ENCODE results near the gene LARP4B. TPM values are rescaled to one million over a fixed set of nuclear protein-coding genes. Genes with fewer than 3 reads are reported as not detected.

LARP4B gene
- total RNA-seq, 1 experiment from 2014 or later, result 31.3 TPM

DNA sequence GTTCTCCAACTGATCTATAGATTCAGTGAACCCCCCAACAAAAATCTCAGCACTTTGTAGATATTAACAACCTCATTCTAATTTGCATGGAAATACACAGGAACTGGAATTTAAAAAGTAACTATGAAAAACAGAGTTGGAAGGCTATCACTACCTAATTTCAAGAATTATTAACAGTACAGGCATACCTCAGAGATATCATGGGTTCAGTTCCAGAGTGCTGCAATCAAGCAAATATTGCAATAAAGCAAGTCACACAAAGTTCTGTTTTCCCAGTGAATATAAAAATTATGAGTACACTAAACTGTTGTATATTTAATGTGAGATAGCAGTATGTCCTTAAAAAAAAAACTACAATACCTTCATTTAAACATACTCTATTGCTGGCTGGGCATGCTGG is 78.5 kb downstream of the LARP4B start:
- DNase-seq, result no peak
- Histone ChIP-seq H3K27me3 (ENCODE audit: control insufficient read depth, insufficient read depth, low read length) (no peaks in the 10 kb centered on the region), H3K36me3 (replicated peaks; ENCODE audit: control insufficient read depth, insufficient read depth, low read length) (no peaks in the 10 kb centered on the region), H3K4me3 (ENCODE audit: insufficient read depth, low read depth, low read length) (no peak overlapping the region)

DNA sequence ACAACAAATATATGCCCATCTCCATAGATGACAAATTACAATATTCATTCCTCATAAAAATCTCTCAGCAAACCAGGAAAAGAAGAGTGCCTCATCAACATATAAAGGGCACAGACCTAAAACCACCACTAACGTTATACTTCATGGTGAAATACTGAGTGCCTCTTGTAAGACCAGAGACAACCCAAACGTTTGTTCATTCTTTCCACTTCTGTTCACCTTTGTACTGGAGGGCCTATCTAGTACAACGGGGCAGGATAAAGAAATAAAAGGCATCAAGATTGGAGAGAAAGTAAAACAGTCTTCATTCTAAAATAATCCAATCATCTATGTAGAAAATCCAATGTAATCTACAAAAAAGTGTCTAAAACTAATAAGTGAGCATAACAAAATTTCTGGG is 79.1 kb downstream of the LARP4B start:
- H3K36me3 ChIP-seq (replicated peaks; ENCODE audit: control insufficient read depth, insufficient read depth, low read length), result no peaks in the 10 kb centered on the region
- no peaks in the 10 kb centered on the region for H3K27me3 ChIP-seq (ENCODE audit: control insufficient read depth, insufficient read depth, low read length)
- H3K4me3 ChIP-seq (ENCODE audit: insufficient read depth, low read depth, low read length), result no peak overlapping the region
- no peak for DNase-seq

DNA sequence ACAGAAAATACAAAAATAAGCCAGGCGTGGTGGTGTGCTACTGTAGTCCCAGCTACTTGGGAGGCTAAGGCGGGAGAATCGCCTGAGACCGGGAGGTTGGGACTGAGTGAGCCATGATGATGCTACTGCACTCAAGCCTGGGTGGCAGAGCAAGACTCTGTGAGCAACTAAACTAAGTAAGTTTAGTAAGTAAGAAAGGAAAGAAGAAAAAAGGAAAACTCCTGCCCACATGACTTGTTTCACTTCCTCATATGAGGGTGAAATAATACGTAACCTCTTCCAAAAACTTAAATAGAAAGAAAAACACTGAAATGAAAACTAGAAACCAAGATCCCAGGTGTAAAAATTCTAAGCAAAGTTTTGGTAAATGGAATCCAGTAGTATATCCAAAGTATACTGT is 79.6 kb downstream of the LARP4B start:
- Histone ChIP-seq H3K36me3 (replicated peaks; ENCODE audit: control insufficient read depth, insufficient read depth, low read length) (peaks cover under 1% of the 10 kb centered on the region), H3K4me3 (ENCODE audit: insufficient read depth, low read depth, low read length) (no peak overlapping the region), H3K27me3 (ENCODE audit: control insufficient read depth, insufficient read depth, low read length) (no peaks in the 10 kb centered on the region)
- DNase-seq, result no peak

DNA sequence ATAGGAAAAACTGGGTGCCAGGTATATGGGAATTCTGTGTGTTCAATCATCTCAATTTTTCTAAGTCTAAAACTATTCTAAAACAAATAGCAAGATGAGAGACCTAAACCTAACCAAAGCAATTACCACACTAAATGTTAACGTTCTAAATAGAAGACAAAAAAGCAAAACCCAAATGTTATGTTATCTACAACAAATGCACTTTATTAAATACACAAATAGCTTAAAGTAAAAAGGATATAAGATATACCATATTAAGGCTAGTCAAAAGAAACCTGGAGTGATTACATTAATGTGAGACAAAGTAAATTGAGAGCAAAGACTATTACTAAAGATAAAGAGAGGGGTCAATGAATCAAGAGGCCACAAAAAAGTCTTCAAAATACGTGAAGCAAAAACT is 81.4 kb downstream of the LARP4B start:
- Histone ChIP-seq H3K36me3 (replicated peaks; ENCODE audit: control insufficient read depth, insufficient read depth, low read length) (peaks cover 2% of the 10 kb centered on the region), H3K4me3 (ENCODE audit: insufficient read depth, low read depth, low read length) (no peak overlapping the region), H3K27me3 (ENCODE audit: control insufficient read depth, insufficient read depth, low read length) (no peaks in the 10 kb centered on the region)
- no peak for DNase-seq

DNA sequence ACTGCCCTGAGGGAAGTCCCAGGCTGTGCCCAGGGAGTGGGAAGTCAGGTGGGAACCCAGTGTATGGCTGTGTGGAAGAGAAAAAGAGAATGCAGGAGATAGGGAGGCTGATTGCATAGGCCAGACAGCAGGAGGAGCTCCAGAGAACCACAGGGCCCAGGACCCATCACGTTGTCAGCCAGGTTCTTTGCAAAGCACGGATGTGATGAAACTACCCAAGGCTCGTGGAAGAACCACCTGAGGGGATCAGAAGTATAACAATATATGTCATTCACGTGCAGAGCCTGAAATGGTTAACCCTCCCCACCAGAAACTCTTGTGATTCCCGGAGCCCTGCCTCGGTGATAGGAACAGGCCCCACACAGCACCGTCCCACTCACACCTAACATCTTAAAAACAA is 83.6 kb downstream of the LARP4B start:
- Histone ChIP-seq H3K36me3 (replicated peaks; ENCODE audit: control insufficient read depth, insufficient read depth, low read length) (peaks cover 4% of the 10 kb centered on the region), H3K4me3 (ENCODE audit: insufficient read depth, low read depth, low read length) (no peak overlapping the region), H3K27me3 (ENCODE audit: control insufficient read depth, insufficient read depth, low read length) (no peaks in the 10 kb centered on the region)
- DNase-seq, result peak; percentile 51

DNA sequence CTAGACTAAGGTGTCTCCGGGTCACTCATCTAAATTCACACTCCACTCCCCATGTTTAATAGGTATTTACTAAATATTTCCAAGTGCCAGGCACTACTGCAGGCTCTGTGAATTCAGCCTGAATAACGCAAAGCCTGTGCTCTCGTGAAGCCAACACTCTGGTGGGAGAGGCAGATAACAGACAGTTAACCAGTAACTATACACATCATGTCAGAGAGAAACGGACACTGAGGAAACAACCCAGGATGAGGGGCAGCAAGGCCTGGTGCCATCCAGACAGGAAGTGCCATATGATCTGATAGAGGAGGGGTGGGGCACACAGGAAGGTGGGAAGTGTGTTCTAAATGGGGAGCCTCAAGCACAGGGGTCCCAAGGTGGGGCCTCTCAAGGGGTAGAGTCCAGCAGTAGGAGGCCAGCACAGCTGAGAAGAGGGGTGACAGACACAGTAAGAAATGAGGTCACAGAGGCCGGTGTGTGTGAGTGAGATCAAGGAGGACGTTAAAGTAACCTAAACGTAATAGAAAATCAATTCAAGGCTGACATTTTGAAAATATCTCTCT is 85.3 kb downstream of the LARP4B start:
- H3K27me3 ChIP-seq (ENCODE audit: control insufficient read depth, insufficient read depth, low read length), result no peaks in the 10 kb centered on the region
- no peak for DNase-seq
- H3K36me3 ChIP-seq (replicated peaks; ENCODE audit: control insufficient read depth, insufficient read depth, low read length), result peaks cover 7% of the 10 kb centered on the region
- no peak overlapping the region for H3K4me3 ChIP-seq (ENCODE audit: insufficient read depth, low read depth, low read length)

DNA sequence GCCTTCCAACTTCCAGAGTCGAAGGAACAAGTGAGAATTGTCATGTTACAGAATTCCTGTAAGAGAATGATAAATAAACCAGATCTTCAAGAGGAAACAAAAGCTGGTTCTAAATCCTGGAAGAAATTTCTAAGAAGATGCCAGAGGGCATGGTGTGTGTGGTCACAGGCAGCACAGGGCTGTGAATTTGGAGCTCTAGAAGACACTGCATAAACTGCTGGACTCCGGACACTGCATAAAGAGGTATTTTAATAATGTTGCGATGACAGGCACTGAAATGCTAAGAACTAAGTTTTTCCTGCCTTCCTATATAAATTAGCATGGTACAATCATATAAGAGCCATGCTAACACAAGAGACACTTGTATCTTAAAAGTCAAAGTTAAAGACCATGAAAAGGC is 86.0 kb downstream of the LARP4B start:
- peaks cover 7% of the 10 kb centered on the region for H3K36me3 ChIP-seq (replicated peaks; ENCODE audit: control insufficient read depth, insufficient read depth, low read length)
- no peak overlapping the region for H3K4me3 ChIP-seq (ENCODE audit: insufficient read depth, low read depth, low read length)
- no peaks in the 10 kb centered on the region for H3K27me3 ChIP-seq (ENCODE audit: control insufficient read depth, insufficient read depth, low read length)
- DNase-seq, result no peak

DNA sequence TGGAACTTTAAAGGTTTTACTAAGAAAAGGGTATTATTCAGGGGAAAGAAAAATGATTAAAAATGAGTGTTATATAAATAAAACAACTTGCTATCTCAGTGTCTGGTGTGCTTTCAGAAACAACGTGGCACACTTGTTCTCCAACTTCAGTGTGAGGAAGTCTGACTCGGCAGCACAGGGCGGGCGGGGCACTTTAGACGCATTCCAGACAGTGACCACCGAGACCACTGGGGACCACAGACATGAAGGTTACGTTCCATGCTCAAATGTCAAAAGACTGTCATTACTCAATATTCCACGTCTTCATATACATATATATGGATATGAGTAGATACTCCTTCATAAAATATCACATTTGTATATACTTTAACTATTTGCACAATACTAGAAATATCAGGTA is 87.0 kb downstream of the LARP4B start:
- H3K27me3 ChIP-seq (ENCODE audit: control insufficient read depth, insufficient read depth, low read length), result no peaks in the 10 kb centered on the region
- no peak for DNase-seq
- no peak overlapping the region for H3K4me3 ChIP-seq (ENCODE audit: insufficient read depth, low read depth, low read length)
- peaks cover 10% of the 10 kb centered on the region for H3K36me3 ChIP-seq (replicated peaks; ENCODE audit: control insufficient read depth, insufficient read depth, low read length)

DNA sequence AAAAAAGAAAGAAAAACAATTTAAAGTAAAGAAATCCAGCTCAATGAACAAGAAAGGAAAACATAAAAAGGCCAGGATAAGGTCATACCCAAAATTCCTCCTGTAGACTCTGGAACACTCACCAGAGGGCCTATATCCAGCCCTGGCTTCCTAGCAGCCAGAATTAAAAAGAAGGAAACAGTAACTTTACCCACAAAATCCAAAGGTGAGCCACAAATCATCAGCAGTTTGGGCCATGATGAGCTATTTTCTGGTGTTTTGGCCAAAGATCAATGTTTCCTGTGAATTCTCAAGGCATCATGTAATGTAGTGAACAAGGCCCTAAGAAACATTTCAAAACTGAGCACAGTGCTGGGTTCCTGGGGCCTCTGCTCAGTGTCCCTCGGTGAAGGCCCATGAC is 87.8 kb downstream of the LARP4B start:
- Histone ChIP-seq H3K27me3 (ENCODE audit: control insufficient read depth, insufficient read depth, low read length) (no peaks in the 10 kb centered on the region), H3K36me3 (replicated peaks; ENCODE audit: control insufficient read depth, insufficient read depth, low read length) (peaks cover 12% of the 10 kb centered on the region), H3K4me3 (ENCODE audit: insufficient read depth, low read depth, low read length) (no peak overlapping the region)
- no peak for DNase-seq

DNA sequence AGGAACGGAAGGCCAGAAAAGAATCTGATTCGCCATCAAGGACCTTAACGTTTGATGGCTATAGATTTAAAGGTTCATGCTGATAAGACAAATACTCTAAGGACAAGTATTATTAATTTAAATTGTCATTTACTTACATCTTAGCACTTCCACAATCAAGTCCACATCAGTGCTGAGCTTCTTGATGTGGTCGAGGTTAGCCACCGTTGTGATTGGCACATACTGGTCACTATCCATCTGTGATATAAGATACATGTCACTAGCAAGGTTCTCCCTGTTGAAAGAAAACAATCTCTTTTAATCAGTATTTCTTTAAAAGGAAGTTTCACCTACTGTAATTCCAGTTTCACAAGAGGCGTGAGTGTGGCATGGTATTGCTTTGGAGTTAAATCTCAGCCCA is 88.7 kb downstream of the LARP4B start:
- Histone ChIP-seq H3K27me3 (ENCODE audit: control insufficient read depth, insufficient read depth, low read length) (no peaks in the 10 kb centered on the region), H3K36me3 (replicated peaks; ENCODE audit: control insufficient read depth, insufficient read depth, low read length) (peaks cover 12% of the 10 kb centered on the region), H3K4me3 (ENCODE audit: insufficient read depth, low read depth, low read length) (no peak overlapping the region)
- DNase-seq, result no peak

DNA sequence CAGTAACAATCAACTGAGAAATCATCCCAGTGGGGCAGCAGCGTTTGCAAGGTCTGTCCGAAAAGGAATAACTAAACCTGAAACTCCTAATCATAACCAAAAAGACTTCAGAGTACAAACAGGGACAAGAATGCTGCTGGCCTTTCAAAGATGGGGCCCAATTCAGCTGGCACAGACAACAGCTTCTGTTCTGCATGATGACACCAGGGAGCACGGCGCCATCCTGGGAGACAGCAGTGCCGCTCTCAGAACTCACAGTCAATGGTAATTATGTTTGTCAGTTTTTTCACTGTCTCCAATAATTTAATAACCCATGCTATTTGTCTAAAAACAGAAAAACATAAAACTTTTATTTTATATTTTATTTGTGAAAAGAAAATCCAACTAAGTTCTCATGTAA is 90.0 kb downstream of the LARP4B start:
- H3K27me3 ChIP-seq (ENCODE audit: control insufficient read depth, insufficient read depth, low read length), result no peaks in the 10 kb centered on the region
- H3K36me3 ChIP-seq (replicated peaks; ENCODE audit: control insufficient read depth, insufficient read depth, low read length), result peaks cover 10% of the 10 kb centered on the region
- DNase-seq, result no peak
- no peak overlapping the region for H3K4me3 ChIP-seq (ENCODE audit: insufficient read depth, low read depth, low read length)

DNA sequence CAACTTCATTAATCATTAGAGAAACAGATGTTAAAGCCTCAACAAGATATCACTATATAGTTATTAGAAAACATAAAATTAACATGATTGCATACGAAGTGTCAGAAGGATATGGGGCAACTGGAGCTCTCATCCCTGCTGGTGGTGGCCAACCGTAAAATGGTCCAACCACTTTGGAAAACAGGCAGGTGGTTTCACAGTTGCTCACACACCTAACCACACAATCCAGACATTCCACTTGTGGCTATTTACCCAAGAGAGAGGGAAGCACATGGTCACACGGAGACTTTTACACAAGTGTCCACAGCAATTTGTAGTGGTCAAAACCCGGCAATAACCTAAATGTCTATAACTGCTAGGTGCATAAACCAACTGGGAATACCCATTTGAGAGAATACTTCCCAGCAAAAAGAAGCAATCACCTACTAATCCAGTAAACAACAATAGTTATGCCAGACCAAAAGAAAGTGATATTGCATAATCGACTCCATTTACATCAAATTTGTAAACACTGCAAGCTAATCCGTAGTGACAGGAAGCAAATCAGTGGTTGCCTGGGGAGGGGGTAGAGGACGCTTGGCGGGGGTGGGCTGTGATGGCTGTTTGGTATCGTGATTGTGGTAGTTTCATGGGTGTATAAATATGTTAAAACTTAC is 91.8 kb downstream of the LARP4B start:
- no peaks in the 10 kb centered on the region for H3K27me3 ChIP-seq (ENCODE audit: control insufficient read depth, insufficient read depth, low read length)
- H3K4me3 ChIP-seq (ENCODE audit: insufficient read depth, low read depth, low read length), result no peak overlapping the region
- H3K36me3 ChIP-seq (replicated peaks; ENCODE audit: control insufficient read depth, insufficient read depth, low read length), result peaks cover 10% of the 10 kb centered on the region
- no peak for DNase-seq

DNA sequence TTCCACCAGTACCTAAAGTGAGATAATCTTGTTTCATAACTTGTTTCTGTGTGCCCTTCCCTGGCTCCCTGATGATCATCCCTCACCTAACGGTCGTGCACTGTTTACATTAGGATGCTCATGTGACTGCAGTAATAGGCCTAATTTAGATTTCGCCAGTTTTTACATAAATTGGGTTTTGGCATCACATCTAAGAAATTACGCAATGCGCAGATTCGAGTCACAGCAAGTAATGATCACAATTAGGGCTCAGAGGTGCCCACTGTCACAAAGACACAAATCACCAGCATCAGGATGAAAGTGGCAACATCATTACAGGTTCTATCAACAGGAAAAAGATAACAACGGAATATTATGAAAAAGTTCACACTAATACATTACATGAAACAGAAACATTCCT is 94.7 kb downstream of the LARP4B start:
- H3K36me3 ChIP-seq (replicated peaks; ENCODE audit: control insufficient read depth, insufficient read depth, low read length), result peaks cover 9% of the 10 kb centered on the region

DNA sequence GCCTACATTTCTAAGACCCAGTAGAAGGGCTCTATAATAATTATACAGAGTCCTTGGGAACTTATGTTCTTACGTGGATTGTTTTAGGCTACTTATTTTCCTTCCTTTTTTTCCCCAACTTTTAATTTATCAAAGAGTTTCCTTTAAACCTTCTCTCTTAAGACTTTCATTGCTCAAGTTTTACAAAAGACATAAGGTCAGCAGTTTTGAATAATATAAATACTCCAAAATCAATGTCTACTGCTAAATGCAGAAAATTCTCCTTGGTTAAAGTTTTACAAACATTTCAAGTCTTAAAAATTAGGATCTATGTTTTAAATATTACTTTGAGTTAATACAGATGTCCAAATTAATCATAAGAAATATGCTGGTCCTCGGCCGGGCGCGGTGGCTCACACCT is 97.0 kb downstream of the LARP4B start:
- no peak for DNase-seq
- Histone ChIP-seq H3K4me3 (ENCODE audit: insufficient read depth, low read depth, low read length) (no peak overlapping the region), H3K27me3 (ENCODE audit: control insufficient read depth, insufficient read depth, low read length) (no peaks in the 10 kb centered on the region), H3K36me3 (replicated peaks; ENCODE audit: control insufficient read depth, insufficient read depth, low read length) (peaks cover 3% of the 10 kb centered on the region)

More for the DNA sequence above, 94.7 kb downstream of the LARP4B start:
- no peak for DNase-seq
- H3K4me3 ChIP-seq (ENCODE audit: insufficient read depth, low read depth, low read length), result no peak overlapping the region
- H3K27me3 ChIP-seq (ENCODE audit: control insufficient read depth, insufficient read depth, low read length), result no peaks in the 10 kb centered on the region

DNA sequence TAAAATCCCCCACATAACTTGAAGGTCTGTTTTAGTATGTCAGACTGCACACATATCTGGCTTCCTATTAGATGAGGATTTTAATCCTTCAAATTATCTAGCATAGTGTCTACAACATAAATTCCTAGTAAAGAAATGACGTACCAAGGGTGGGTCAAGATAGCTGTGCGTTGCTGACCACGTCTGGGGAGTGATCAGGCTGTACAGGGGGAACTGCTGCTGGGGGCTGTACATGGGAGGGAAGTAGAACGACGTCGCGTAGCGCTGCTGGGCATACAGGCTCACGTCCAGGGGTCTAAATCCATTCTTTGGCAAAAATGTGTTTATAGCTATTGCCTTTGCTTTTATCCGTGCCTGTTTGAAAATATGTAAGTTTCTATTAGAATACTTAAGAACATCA is 102.3 kb downstream of the LARP4B start:
- no peak overlapping the region for H3K4me3 ChIP-seq (ENCODE audit: insufficient read depth, low read depth, low read length)
- no peaks in the 10 kb centered on the region for H3K27me3 ChIP-seq (ENCODE audit: control insufficient read depth, insufficient read depth, low read length)
- H3K36me3 ChIP-seq (replicated peaks; ENCODE audit: control insufficient read depth, insufficient read depth, low read length), result peaks cover 22% of the 10 kb centered on the region
- DNase-seq, result no peak

DNA sequence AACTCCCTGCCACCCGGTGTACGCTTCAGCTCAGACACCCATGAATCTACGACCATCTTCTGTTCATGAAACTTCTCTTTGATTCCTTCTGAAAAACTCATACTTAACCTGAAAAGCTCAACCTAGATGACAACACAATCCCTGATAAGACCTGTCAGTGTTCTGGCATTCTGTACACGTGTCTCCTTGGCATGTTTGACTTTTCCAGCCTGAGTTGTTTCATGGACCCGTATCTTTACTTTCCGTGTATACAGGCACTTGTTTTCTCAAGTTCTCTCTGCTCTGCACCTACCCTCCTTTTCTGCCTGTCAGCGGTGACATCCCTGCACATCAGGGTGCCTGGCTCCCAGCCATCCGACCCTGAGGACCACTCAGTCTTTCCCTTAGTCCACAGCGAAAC is 103.3 kb downstream of the LARP4B start:
- DNase-seq, result no peak
- Histone ChIP-seq H3K4me3 (ENCODE audit: insufficient read depth, low read depth, low read length) (no peak overlapping the region), H3K36me3 (replicated peaks; ENCODE audit: control insufficient read depth, insufficient read depth, low read length) (peaks cover 28% of the 10 kb centered on the region), H3K27me3 (ENCODE audit: control insufficient read depth, insufficient read depth, low read length) (no peaks in the 10 kb centered on the region)
